ENCODE measurements around the gene CXCR3. TPM values are rescaled to one million over a fixed set of nuclear protein-coding genes. Genes with fewer than 3 reads are reported as not detected.
A peak's percentile ranks its signal among the peaks of the same experiment; 100 is the strongest.

CXCR3 gene
- total RNA-seq, 1 donor from 2014 or later, result not detected

GRCh38 chrX:71586929-71587328 is 31.4 kb downstream of the CXCR3 start:
- no peaks in the 10 kb centered on the region for H3K27me3 Mint-ChIP-seq
- peak overlapping the region; percentile 14 for H3K27ac Mint-ChIP-seq
- DNase-seq (ENCODE audit: extremely low spot score, unreplicated experiment), result no peak
- H3K4me3 Mint-ChIP-seq, result no peak overlapping the region
- peaks cover 5% of the 10 kb centered on the region for H3K36me3 Mint-ChIP-seq
- H3K4me1 Mint-ChIP-seq (ENCODE audit: unreplicated experiment), result no peaks in the 10 kb centered on the region
- TF ChIP-seq CTCF (conservative IDR thresholded peaks at IDR 0.05), result no peak
- H3K9me3 Mint-ChIP-seq, result no peaks in the 10 kb centered on the region

- no peak for DNase-seq (ENCODE audit: extremely low spot score, unreplicated experiment)
- no peaks in the 10 kb centered on the region for H3K9me3 Mint-ChIP-seq
- no peak overlapping the region for H3K27ac Mint-ChIP-seq
- H3K4me3 Mint-ChIP-seq, result no peak overlapping the region
- no peaks in the 10 kb centered on the region for H3K27me3 Mint-ChIP-seq
- H3K36me3 Mint-ChIP-seq, result peaks cover 11% of the 10 kb centered on the region
- no peak for TF ChIP-seq CTCF (conservative IDR thresholded peaks at IDR 0.05)
- no peaks in the 10 kb centered on the region for H3K4me1 Mint-ChIP-seq (ENCODE audit: unreplicated experiment)
Observed at GRCh38 chrX:71581210-71581609, 37.1 kb downstream of the CXCR3 start.

GRCh38 chrX:71579990-71580380 is 38.3 kb downstream of the CXCR3 start:
- Mint-ChIP-seq H3K4me1 (ENCODE audit: unreplicated experiment) (no peaks in the 10 kb centered on the region), H3K9me3 (no peaks in the 10 kb centered on the region), H3K36me3 (peaks cover 11% of the 10 kb centered on the region), H3K27me3 (no peaks in the 10 kb centered on the region), H3K4me3 (no peak overlapping the region), H3K27ac (no peak overlapping the region)
- TF ChIP-seq CTCF (conservative IDR thresholded peaks at IDR 0.05), result no peak
- DNase-seq (ENCODE audit: extremely low spot score, unreplicated experiment), result no peak

GRCh38 chrX:71579136-71579989 is 38.9 kb downstream of the CXCR3 start:
- H3K4me1 Mint-ChIP-seq (ENCODE audit: unreplicated experiment), result no peaks in the 10 kb centered on the region
- no peak for DNase-seq (ENCODE audit: extremely low spot score, unreplicated experiment)
- no peaks in the 10 kb centered on the region for H3K9me3 Mint-ChIP-seq
- no peak overlapping the region for H3K27ac Mint-ChIP-seq
- peaks cover 11% of the 10 kb centered on the region for H3K36me3 Mint-ChIP-seq
- no peak overlapping the region for H3K4me3 Mint-ChIP-seq
- no peak for TF ChIP-seq CTCF (conservative IDR thresholded peaks at IDR 0.05)
- no peaks in the 10 kb centered on the region for H3K27me3 Mint-ChIP-seq

GRCh38 chrX:71578253-71579135 is 39.8 kb downstream of the CXCR3 start, which contains the start of gene GCNA:
GCNA (plus strand) TSS chrX:71578437; CDS start chrX:71580822, 2,385 bp downstream.
- no peak for DNase-seq (ENCODE audit: extremely low spot score, unreplicated experiment)
- Mint-ChIP-seq H3K4me1 (ENCODE audit: unreplicated experiment) (no peaks in the 10 kb centered on the region), H3K36me3 (peaks cover 13% of the 10 kb centered on the region), H3K27ac (no peak within 1 kb of the TSS), H3K27me3 (no peaks in the 10 kb centered on the region), H3K4me3 (no peak within 1 kb of the TSS), H3K9me3 (no peaks in the 10 kb centered on the region)
- TF ChIP-seq CTCF (conservative IDR thresholded peaks at IDR 0.05), result no peak

Data from type B pancreatic cell (in vitro differentiated cells).